Measurements from ENCODE around the gene HS3ST6.
"Not testable (repeated sequence)": the region's sequence is repeated elsewhere in the genome, so short reads cannot be mapped to it uniquely, and the experiment has no call there.

HS3ST6 gene

GRCh38 chr16:1907226-1907860 lies 10.9 kb downstream of the HS3ST6 start:
- DNase-seq (ENCODE audit: low read depth) = no peak

GRCh38 chr16:1906846-1907165 lies 11.4 kb downstream of the HS3ST6 start:
- DNase-seq (ENCODE audit: low read depth) = no peak

- no peak for DNase-seq (ENCODE audit: low read depth)
These were observed 12.0 kb downstream of the HS3ST6 start for GRCh38 chr16:1906055-1906845.

GRCh38 chr16:1903845-1904840 lies 14.1 kb downstream of the HS3ST6 start:
- DNase-seq (ENCODE audit: low read depth) = no peak

GRCh38 chr16:1903220-1903574 lies 15.0 kb downstream of the HS3ST6 start:
- DNase-seq (ENCODE audit: low read depth) = no peak

- no peak for DNase-seq (ENCODE audit: low read depth)
These were observed 15.5 kb downstream of the HS3ST6 start for GRCh38 chr16:1902547-1903219.

- DNase-seq (ENCODE audit: low read depth) = no peak
These were observed 17.8 kb downstream of the HS3ST6 start for GRCh38 chr16:1900452-1900774.

- no peak for DNase-seq (ENCODE audit: low read depth)
These were observed 18.4 kb downstream of the HS3ST6 start for GRCh38 chr16:1899641-1900451.

GRCh38 chr16:1897692-1898091 lies 20.5 kb downstream of the HS3ST6 start:
- DNase-seq (ENCODE audit: low read depth) = not testable (repeated sequence)

GRCh38 chr16:1895949-1896675 lies 22.1 kb downstream of the HS3ST6 start:
- DNase-seq (ENCODE audit: low read depth) = no peak

GRCh38 chr16:1895068-1895467 lies 23.1 kb downstream of the HS3ST6 start:
- DNase-seq (ENCODE audit: low read depth) = no peak

GRCh38 chr16:1890708-1891050 lies 27.5 kb downstream of the HS3ST6 start:
- DNase-seq (ENCODE audit: low read depth) = no peak

GRCh38 chr16:1890024-1890707 lies 28.0 kb downstream of the HS3ST6 start:
- DNase-seq (ENCODE audit: low read depth) = no peak

- DNase-seq (ENCODE audit: low read depth) = no peak
These were observed 30.4 kb downstream of the HS3ST6 start for GRCh38 chr16:1887711-1888354.

GRCh38 chr16:1884889-1885288 lies 33.3 kb downstream of the HS3ST6 start:
- no peak for DNase-seq (ENCODE audit: low read depth)

- DNase-seq (ENCODE audit: low read depth) = no peak
These were observed 34.0 kb downstream of the HS3ST6 start for GRCh38 chr16:1884155-1884760.

GRCh38 chr16:1881172-1881571 lies 37.0 kb downstream of the HS3ST6 start:
- not testable (repeated sequence) for DNase-seq (ENCODE audit: low read depth)

GRCh38 chr16:1879477-1879876 lies 38.7 kb downstream of the HS3ST6 start:
- no peak for DNase-seq (ENCODE audit: low read depth)

- DNase-seq (ENCODE audit: low read depth) = no peak
These were observed 40.0 kb downstream of the HS3ST6 start for GRCh38 chr16:1878256-1878655.

Measured in stimulated activated CD4-positive, alpha-beta T cell treated with anti-CD3 and anti-CD28 coated beads, Interleukin-2, amount 100 ng/mL, for 4 hours (primary cell).